Stomach (tissue), 19 donors: ENCODE results near the gene HNRNPAB. TPM values are rescaled to one million over a fixed set of nuclear protein-coding genes. Genes with fewer than 3 reads are reported as not detected.

Experiments used
- DNase-seq, 2 donors: peaks; one replicate each; pipeline versions ENCODE4 v3.0.0 to v3.0.0-alpha.2; 2013 to 2019
- H3K27ac ChIP-seq, 5 donors: fragments of 200-600 bp in 4 of 5; sonication (generic) in 4 of 5; one replicate each; pipeline ENCODE4 v1.5.1; 2013 to 2019; ENCODE audit warnings: mild to moderate bottlenecking in 1 of 5, moderate library complexity in 1 of 5
- H3K27me3 ChIP-seq, 3 donors: fragments of 200-600 bp; sonication (generic); one replicate each; pipeline ENCODE4 v1.5.1; 2017 to 2019; ENCODE audit warnings: mixed run types in 1 of 3
- H3K36me3 ChIP-seq, 4 donors: fragments of 200-600 bp; sonication (generic); 1 replicate in 3 of 4; 2 replicates in 1 of 4; pipeline ENCODE4 v1.5.1; 2016 to 2019
- H3K4me1 ChIP-seq, 4 donors: fragments of 200-600 bp; sonication (generic); one replicate each; pipeline ENCODE4 v1.5.1; 2016 to 2019
- H3K4me3 ChIP-seq, 4 donors: fragments of 200-600 bp; sonication (generic) in 3 of 4; one replicate each; pipeline ENCODE4 v1.5.1; 2016 to 2019; ENCODE audit warnings: mild to moderate bottlenecking in 1 of 4
- H3K9me3 ChIP-seq, 4 donors: fragments of 200-600 bp; sonication (generic); one replicate each; pipeline ENCODE4 v1.5.1; 2016 to 2019
- EP300 ChIP-seq: sonication (generic); formaldehyde crosslinking; IDR thresholded peaks from one replicate; pipeline ENCODE4 v1.6.1; 2017; ENCODE audit warnings: antibody characterized with exemption
- POLR2A ChIP-seq, 4 donors: fragments of 450-650 bp; IDR thresholded peaks; one replicate each; pipeline ENCODE4 v1.6.1; 2016; ENCODE audit warnings: antibody characterized with exemption in 4 of 4, control low read depth in 2 of 4, mild to moderate bottlenecking in 1 of 4, moderate library complexity in 1 of 4
- POLR2AphosphoS5 ChIP-seq, 3 donors: sonication (generic); formaldehyde crosslinking; IDR thresholded peaks; one replicate each; pipeline ENCODE4 v1.6.1; 2016; ENCODE audit warnings: antibody characterized with exemption in 3 of 3
- WGBS, 5 donors: extraction: QIAGEN DNeasy Blood & Tissue Kit in 3 of 5; methylation state at CpG; one replicate each; pipeline versions ENCODE4 v1.1.5 to v1.1.7; 2013 to 2018; 5-methylcytosine and 5-hydroxymethylcytosine counted together
- intact Hi-C: fragments of 100-400 bp; cut with DNase I; formaldehyde crosslinking; loops from one replicate; pipeline ENCODE4 v1.15.1; 2023; ENCODE audit warnings: low total_unique reads
- long read RNA-seq, 10 donors: transcript quantifications; one replicate each; lab custom pipeline, GENCODE V29; 2026
- polyA plus RNA-seq, 3 donors: library from polyadenylated mRNA; stranded (reverse); fragments of 200-250 nt; gene quantifications; one replicate each; pipeline ENCODE4 v1.2.3, GENCODE V29; 2013
- total RNA-seq, 5 donors: library from RNA; depleted of rRNA; stranded (reverse); fragments of >200 nt; gene quantifications; one replicate each; pipeline versions ENCODE4 v1.1.0 to v1.2.3, GENCODE V29; 2014 to 2016
- TF ChIP-seq, protein P1 (sequence below), 7 experiments: fragments of 450-650 bp in 4 of 7; fragments of 200-600 bp in 3 of 7; sonication (generic) in 3 of 7; IDR thresholded peaks; one replicate each; pipeline ENCODE4 v1.5.1; 2016 to 2019; ENCODE audit warnings: antibody characterized with exemption in 7 of 7, control low read depth in 2 of 7, mild to moderate bottlenecking in 1 of 7
- donor health status: healthy with polysubstance abuse.
- donor health status: Bipolar disorder and iron deficiency.
- donor health status: healthy.

Gene HNRNPAB
- total RNA-seq (100 to 1,000 TPM in 2 of 5 donors, 10 to 100 TPM in 3; 25.1 to 327 (median 92.9) TPM), polyA plus RNA-seq (100 to 1,000 TPM; 115 to 139 (median 117) TPM)
- long read RNA-seq, donor 1, partial matches to known transcripts, result 31 of 37 reads
- long read RNA-seq, donor 1, other reads (novel, unspliced or antisense), result 0 of 37 reads
- long read RNA-seq, donor 2, partial matches to known transcripts, result 48 of 58 reads
- long read RNA-seq, donor 2, other reads (novel, unspliced or antisense), result 0 of 58 reads
- long read RNA-seq, donor 3, partial matches to known transcripts, result 12 of 17 reads
- long read RNA-seq, donor 3, other reads (novel, unspliced or antisense), result 0 of 17 reads
- long read RNA-seq, donor 4, result 0 reads
- long read RNA-seq, donor 5, partial matches to known transcripts, result 19 of 24 reads
- long read RNA-seq, donor 5, other reads (novel, unspliced or antisense), result 0 of 24 reads
- long read RNA-seq, donor 6, transcript HNRNPAB-202 (8 exons, 1,796 nt), result major isoform, 10 of 213 reads
- long read RNA-seq, donor 6, partial matches to known transcripts, result 197 of 213 reads
- long read RNA-seq, donor 6, other reads (novel, unspliced or antisense), result 0 of 213 reads
- long read RNA-seq, donor 7, transcript HNRNPAB-202 (8 exons, 1,796 nt), result major isoform, 8 of 46 reads
- long read RNA-seq, donor 7, partial matches to known transcripts, result 32 of 46 reads
- long read RNA-seq, donor 7, other reads (novel, unspliced or antisense), result 0 of 46 reads
- long read RNA-seq, donor 8, partial matches to known transcripts, result 27 of 39 reads
- long read RNA-seq, donor 8, other reads (novel, unspliced or antisense), result 0 of 39 reads
- long read RNA-seq, donor 9, partial matches to known transcripts, result 5 of 6 reads
- long read RNA-seq, donor 9, other reads (novel, unspliced or antisense), result 0 of 6 reads
- long read RNA-seq, donor 10, partial matches to known transcripts, result 14 of 21 reads
- long read RNA-seq, donor 10, other reads (novel, unspliced or antisense), result 0 of 21 reads

DNA sequence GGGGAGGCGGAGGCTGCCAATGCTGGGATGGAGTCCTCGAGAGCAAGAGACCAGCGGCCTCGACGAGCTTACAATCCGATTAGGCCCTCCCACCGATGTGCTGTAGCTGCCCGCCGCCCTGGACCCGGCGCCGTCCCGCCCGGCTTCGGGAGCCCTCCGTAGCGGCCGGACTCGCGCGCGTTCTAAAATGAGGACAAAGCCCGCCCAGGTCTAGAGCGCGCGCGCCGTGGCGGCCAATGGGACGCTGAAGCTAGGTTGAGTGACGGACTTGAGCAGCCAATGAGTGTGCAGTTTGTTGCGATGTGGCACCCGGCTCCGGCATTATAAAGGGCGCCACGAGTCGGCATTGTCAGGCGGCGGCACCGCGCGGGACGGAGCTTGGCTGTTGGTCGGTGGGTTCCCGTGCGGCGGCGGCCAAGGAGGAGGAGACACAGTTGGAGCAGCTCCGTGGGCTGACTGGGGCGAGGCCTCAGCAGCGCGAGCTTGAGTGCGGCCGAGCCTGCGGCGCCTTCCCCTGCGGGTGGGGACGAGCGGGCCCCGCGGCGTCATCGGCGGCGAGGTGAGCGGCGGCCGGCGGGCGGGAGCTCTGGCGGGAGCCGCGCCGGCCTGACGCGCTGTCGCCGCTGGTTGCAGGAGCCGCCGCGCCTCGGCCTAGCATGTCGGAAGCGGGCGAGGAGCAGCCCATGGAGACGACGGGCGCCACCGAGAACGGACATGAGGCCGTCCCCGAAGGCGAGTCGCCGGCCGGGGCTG, at the start of gene HNRNPAB:
TSS of gene HNRNPAB (plus strand) at position 352 of the 753 bp plus-strand sequence. CDS start at position 657, 305 bp downstream.
- intact Hi-C loops, result no loop called here
- Histone ChIP-seq H3K4me3 (peak within 1 kb of the TSS; percentile 82 to 99 (median 96)), H3K27me3 (no peaks in the 10 kb centered on the region), H3K36me3 (peaks cover 29 to 31% (median 30%) of the 10 kb centered on the region in 4 donors), H3K27ac (peak within 1 kb of the TSS; percentile 94 to 98 (median 96)), H3K9me3 (no peaks in the 10 kb centered on the region), H3K4me1 (peaks cover 27 to 47% (median 45%) of the 10 kb centered on the region in 4 donors)
- DNase-seq, result peak; percentile 97 to 98
- WGBS, 5 donors, result 0 to 1% (median 1%) methylated on average over 45 to 96 of the region's 96 CpGs
- TF ChIP-seq POLR2AphosphoS5 (IDR thresholded peaks at IDR 0.05) (peak; percentile 98 to 100 (median 100)), POLR2A (IDR thresholded peaks at IDR 0.05) (peak in 2 of 4 donors; percentile 94 to 98), EP300 (no peak)

DNA sequence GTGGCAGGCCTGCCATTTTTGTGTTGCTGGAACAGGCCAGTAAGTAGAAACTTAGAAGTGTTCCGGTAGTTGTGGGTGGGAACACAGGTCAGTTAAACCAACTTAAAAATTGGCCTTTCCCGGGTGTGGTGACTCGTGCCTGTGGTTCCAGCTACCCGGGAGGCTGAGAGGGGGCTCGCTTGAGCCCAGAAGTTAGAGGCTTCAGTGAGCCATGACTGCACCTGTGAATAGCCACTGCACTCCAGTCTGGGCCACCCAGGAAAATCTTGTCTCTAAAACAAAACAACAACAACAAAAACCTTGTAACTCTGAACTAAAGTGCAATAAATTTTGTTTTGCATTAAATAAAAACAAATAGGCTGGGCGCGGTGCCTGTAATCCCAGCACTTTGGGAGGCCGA, 49.3 kb upstream of the HNRNPAB start:
- TF ChIP-seq POLR2A (IDR thresholded peaks at IDR 0.05) (no peak), EP300 (no peak), POLR2AphosphoS5 (IDR thresholded peaks at IDR 0.05) (no peak)
- TF ChIP-seq, protein P1, sequence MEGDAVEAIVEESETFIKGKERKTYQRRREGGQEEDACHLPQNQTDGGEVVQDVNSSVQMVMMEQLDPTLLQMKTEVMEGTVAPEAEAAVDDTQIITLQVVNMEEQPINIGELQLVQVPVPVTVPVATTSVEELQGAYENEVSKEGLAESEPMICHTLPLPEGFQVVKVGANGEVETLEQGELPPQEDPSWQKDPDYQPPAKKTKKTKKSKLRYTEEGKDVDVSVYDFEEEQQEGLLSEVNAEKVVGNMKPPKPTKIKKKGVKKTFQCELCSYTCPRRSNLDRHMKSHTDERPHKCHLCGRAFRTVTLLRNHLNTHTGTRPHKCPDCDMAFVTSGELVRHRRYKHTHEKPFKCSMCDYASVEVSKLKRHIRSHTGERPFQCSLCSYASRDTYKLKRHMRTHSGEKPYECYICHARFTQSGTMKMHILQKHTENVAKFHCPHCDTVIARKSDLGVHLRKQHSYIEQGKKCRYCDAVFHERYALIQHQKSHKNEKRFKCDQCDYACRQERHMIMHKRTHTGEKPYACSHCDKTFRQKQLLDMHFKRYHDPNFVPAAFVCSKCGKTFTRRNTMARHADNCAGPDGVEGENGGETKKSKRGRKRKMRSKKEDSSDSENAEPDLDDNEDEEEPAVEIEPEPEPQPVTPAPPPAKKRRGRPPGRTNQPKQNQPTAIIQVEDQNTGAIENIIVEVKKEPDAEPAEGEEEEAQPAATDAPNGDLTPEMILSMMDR (IDR thresholded peaks at IDR 0.05), result no peak
- Histone ChIP-seq H3K4me1 (peaks cover 10 to 32% (median 31%) of the 10 kb centered on the region in 4 donors), H3K27me3 (no peaks in the 10 kb centered on the region), H3K4me3 (no peak overlapping the region), H3K27ac (no peak overlapping the region), H3K9me3 (no peaks in the 10 kb centered on the region), H3K36me3 (peaks cover 9 to 15% (median 14%) of the 10 kb centered on the region in 4 donors)
- WGBS, 5 donors, result 74 to 82% (median 80%) methylated on average over 8 of the region's 8 CpGs
- intact Hi-C loops, result no loop called here
- DNase-seq, result no peak

- intact Hi-C loops, result loop anchor here (5.0 kb wide), 1 partner anchor 88 kb away; no protein-coding TSS in a partner anchor
- Histone ChIP-seq H3K27ac (no peak overlapping the region), H3K27me3 (peaks cover 0 to 21% (median 15%) of the 10 kb centered on the region in 3 donors), H3K9me3 (no peaks in the 10 kb centered on the region), H3K4me1 (peaks cover 0 to 11% (median 9%) of the 10 kb centered on the region in 4 donors), H3K4me3 (no peak overlapping the region), H3K36me3 (no peaks in the 10 kb centered on the region)
- no peak for TF ChIP-seq EP300
- DNase-seq, result no peak
- 85 to 91% (median 88%) methylated on average over 5 of the region's 5 CpGs for WGBS, 5 donors
These were observed 44.2 kb upstream of the HNRNPAB start for GRCh38 chr5:178160176-178160575.

GRCh38 chr5:178162481-178162880, 41.9 kb upstream of the HNRNPAB start:
- Histone ChIP-seq H3K27me3 (peaks cover 0 to 40% (median 23%) of the 10 kb centered on the region in 3 donors), H3K9me3 (no peaks in the 10 kb centered on the region), H3K27ac (no peak overlapping the region), H3K36me3 (no peaks in the 10 kb centered on the region), H3K4me3 (no peak overlapping the region), H3K4me1 (peaks cover 0 to 11% (median 9%) of the 10 kb centered on the region in 4 donors)
- TF ChIP-seq POLR2AphosphoS5 (IDR thresholded peaks at IDR 0.05), result no peak
- TF ChIP-seq, protein P1 (IDR thresholded peaks at IDR 0.05), result no peak
- TF ChIP-seq EP300, result no peak
- TF ChIP-seq POLR2A (IDR thresholded peaks at IDR 0.05), result no peak
- intact Hi-C loops, result loop anchor here (5.0 kb wide), 1 partner anchor 90 kb away; no protein-coding TSS in a partner anchor
- DNase-seq, result no peak
- WGBS, 5 donors, result 66 to 83% (median 74%) methylated on average over 9 of the region's 9 CpGs
